ENCODE measurements around the gene CHMP1B.

The CHMP1B gene

GRCh38 chr18:11862468-11863137 is 11.4 kb downstream of the CHMP1B start:
- TF ChIP-seq CTCF (IDR thresholded peaks at IDR 0.05), result no peak
- no peak for DNase-seq
- Histone ChIP-seq H3K27ac (no peak overlapping the region), H3K36me3 (peaks cover 0 to 7% (median 3%) of the 10 kb centered on the region in 3 donors), H3K4me3 (no peak overlapping the region), H3K9me3 (no peaks in the 10 kb centered on the region), H3K4me1 (peaks cover 0 to under 1% (median 0%) of the 10 kb centered on the region in 4 donors), H3K27me3 (no peaks in the 10 kb centered on the region)
- intact Hi-C loops (cut with DNase I; ENCODE audit: low total_unique reads), result no loop called here

GRCh38 chr18:11864471-11864870 is 13.3 kb downstream of the CHMP1B start:
- TF ChIP-seq CTCF (IDR thresholded peaks at IDR 0.05), result no peak
- H3K27me3 ChIP-seq, result no peaks in the 10 kb centered on the region
- H3K4me3 ChIP-seq, result no peak overlapping the region
- no peak for DNase-seq
- no peak overlapping the region for H3K27ac ChIP-seq
- no peaks in the 10 kb centered on the region for H3K4me1 ChIP-seq
- peaks cover 3 to 14% (median 4%) of the 10 kb centered on the region in 3 donors for H3K36me3 ChIP-seq
- intact Hi-C loops (cut with DNase I; ENCODE audit: low total_unique reads), result no loop called here
- H3K9me3 ChIP-seq, result no peaks in the 10 kb centered on the region

GRCh38 chr18:11865071-11865470 is 13.9 kb downstream of the CHMP1B start:
- no peak for TF ChIP-seq CTCF (IDR thresholded peaks at IDR 0.05)
- Histone ChIP-seq H3K36me3 (peaks cover 3 to 16% (median 6%) of the 10 kb centered on the region in 3 donors), H3K4me3 (no peak overlapping the region), H3K27ac (no peak overlapping the region), H3K9me3 (no peaks in the 10 kb centered on the region), H3K27me3 (no peaks in the 10 kb centered on the region), H3K4me1 (no peaks in the 10 kb centered on the region)
- intact Hi-C loops (cut with DNase I; ENCODE audit: low total_unique reads), result no loop called here
- peak in 1 of 2 donors; percentile 29 for DNase-seq

GRCh38 chr18:11866329-11866728 is 15.1 kb downstream of the CHMP1B start:
- intact Hi-C loops (cut with DNase I; ENCODE audit: low total_unique reads), result no loop called here
- H3K27ac ChIP-seq, result no peak overlapping the region
- H3K36me3 ChIP-seq, result peaks cover 3 to 16% (median 6%) of the 10 kb centered on the region in 3 donors

GRCh38 chr18:11866764-11867163 is 15.6 kb downstream of the CHMP1B start:
- intact Hi-C loops (cut with DNase I; ENCODE audit: low total_unique reads), result no loop called here
- Histone ChIP-seq H3K4me1 (no peaks in the 10 kb centered on the region), H3K9me3 (no peaks in the 10 kb centered on the region)

More at GRCh38 chr18:11866329-11866728, 15.1 kb downstream of the CHMP1B start:
- Histone ChIP-seq H3K4me3 (no peak overlapping the region), H3K9me3 (no peaks in the 10 kb centered on the region), H3K27me3 (no peaks in the 10 kb centered on the region), H3K4me1 (no peaks in the 10 kb centered on the region)
- peak in 1 of 2 donors; percentile 51 for DNase-seq
- TF ChIP-seq CTCF (IDR thresholded peaks at IDR 0.05), result no peak

More at GRCh38 chr18:11866764-11867163, 15.6 kb downstream of the CHMP1B start:
- Histone ChIP-seq H3K4me3 (no peak overlapping the region), H3K36me3 (peaks cover 3 to 16% (median 6%) of the 10 kb centered on the region in 3 donors), H3K27me3 (no peaks in the 10 kb centered on the region), H3K27ac (no peak overlapping the region)
- DNase-seq, result peak in 1 of 2 donors; percentile 55
- no peak for TF ChIP-seq CTCF (IDR thresholded peaks at IDR 0.05)
